Measurements from ENCODE around the gene CALML6. TPM values are rescaled to one million over a fixed set of nuclear protein-coding genes. Genes with fewer than 3 reads are reported as not detected.

CALML6 gene
- total RNA-seq, 1 donor from 2014 or later: not detected

- intact Hi-C loops (cut with DNase I): no loop called here
These were observed 11.8 kb upstream of the CALML6 start for GRCh38 chr1:1903224-1903623.

GRCh38 chr1:1906185-1907097 is 8.6 kb upstream of the CALML6 start:
- peak; percentile 69 to 75 for ATAC-seq
- Histone ChIP-seq H3K4me1 (peaks cover 13% of the 10 kb centered on the region), H3K27me3 (ENCODE audit: low read depth) (no peaks in the 10 kb centered on the region), H3K4me3 (no peak overlapping the region), H3K9me3 (no peaks in the 10 kb centered on the region), H3K36me3 (no peaks in the 10 kb centered on the region), H3K27ac (no peak overlapping the region)
- peak; percentile 91 for DNase-seq
- intact Hi-C loops (cut with DNase I): no loop called here
- TF ChIP-seq CTCF (IDR thresholded peaks at IDR 0.05): peak; percentile 91

More at GRCh38 chr1:1903224-1903623, 11.8 kb upstream of the CALML6 start:
- Histone ChIP-seq H3K4me1 (peaks cover 4% of the 10 kb centered on the region), H3K4me3 (no peak overlapping the region), H3K27ac (no peak overlapping the region), H3K9me3 (no peaks in the 10 kb centered on the region), H3K36me3 (no peaks in the 10 kb centered on the region), H3K27me3 (ENCODE audit: low read depth) (no peaks in the 10 kb centered on the region)
- ATAC-seq (no peak), DNase-seq (no peak)
- TF ChIP-seq CTCF (IDR thresholded peaks at IDR 0.05): no peak

GRCh38 chr1:1907098-1907736 is 7.8 kb upstream of the CALML6 start:
- Histone ChIP-seq H3K36me3 (no peaks in the 10 kb centered on the region), H3K9me3 (no peaks in the 10 kb centered on the region), H3K27ac (peak overlapping the region; percentile 3), H3K27me3 (ENCODE audit: low read depth) (no peaks in the 10 kb centered on the region), H3K4me1 (peaks cover 13% of the 10 kb centered on the region), H3K4me3 (no peak overlapping the region)
- ATAC-seq: no peak
- peak; percentile 51 for DNase-seq
- no peak for TF ChIP-seq CTCF (IDR thresholded peaks at IDR 0.05)
- intact Hi-C loops (cut with DNase I): no loop called here

GRCh38 chr1:1908506-1908791 is 6.6 kb upstream of the CALML6 start:
- ATAC-seq (peak; percentile 2 to 23), DNase-seq (peak; percentile 65)
- Histone ChIP-seq H3K27me3 (ENCODE audit: low read depth) (no peaks in the 10 kb centered on the region), H3K4me3 (peak overlapping the region; percentile 75), H3K27ac (peak overlapping the region; percentile 90), H3K9me3 (no peaks in the 10 kb centered on the region), H3K36me3 (no peaks in the 10 kb centered on the region), H3K4me1 (peaks cover 13% of the 10 kb centered on the region)
- intact Hi-C loops (cut with DNase I): no loop called here
- TF ChIP-seq CTCF (IDR thresholded peaks at IDR 0.05): no peak

GRCh38 chr1:1910033-1910465 is 5.0 kb upstream of the CALML6 start:
- TF ChIP-seq CTCF (IDR thresholded peaks at IDR 0.05): no peak
- no peaks in the 10 kb centered on the region for H3K36me3 ChIP-seq
- intact Hi-C loops (cut with DNase I): no loop called here
- no peaks in the 10 kb centered on the region for H3K27me3 ChIP-seq (ENCODE audit: low read depth)
- H3K4me3 ChIP-seq: peak overlapping the region; percentile 75
- no peaks in the 10 kb centered on the region for H3K9me3 ChIP-seq
- H3K4me1 ChIP-seq: peaks cover 13% of the 10 kb centered on the region
- H3K27ac ChIP-seq: peak overlapping the region; percentile 90
- ATAC-seq (no peak), DNase-seq (no peak)
